IPS DF 6.9 (cell line): ENCODE data around the gene GNAI1.

ENCODE experiments used
- DNase-seq: peaks from one replicate; pipeline ENCODE4 v3.0.0-alpha.2; 2013; ENCODE audit warnings: low read depth, low spot score
- H3K27ac ChIP-seq: one replicate; pipeline ENCODE4 v1.5.1; 2013; ENCODE audit warnings: low read length, control low read depth
- H3K27me3 ChIP-seq: 2 replicates; pipeline ENCODE4 v1.6.1; 2013; ENCODE audit warnings: mild to moderate bottlenecking, low read length; ENCODE audit not compliant: control insufficient read depth, insufficient read depth
- H3K36me3 ChIP-seq: 2 replicates; pipeline ENCODE4 v1.6.1; 2013; ENCODE audit warnings: low read length; ENCODE audit not compliant: control insufficient read depth, insufficient read depth
- H3K4me1 ChIP-seq: 2 replicates; pipeline ENCODE4 v1.6.1; 2013; ENCODE audit warnings: low read length; ENCODE audit not compliant: control insufficient read depth, insufficient read depth
- H3K4me3 ChIP-seq: 2 replicates; pipeline ENCODE4 v1.5.1; 2013; ENCODE audit warnings: mild to moderate bottlenecking, low read length
- H3K9me3 ChIP-seq: 2 replicates; pipeline ENCODE4 v1.6.1; 2013; ENCODE audit warnings: low read length, inconsistent platforms; ENCODE audit not compliant: control insufficient read depth, insufficient read depth
- WGBS: extraction: QIAGEN DNeasy Blood & Tissue Kit; methylation state at CpG from one replicate; pipeline ENCODE4 v1.1.7; 2013; ENCODE audit warnings: mixed read lengths, missing lambda C conversion rate; ENCODE audit not compliant: insufficient read length, insufficient coverage; 5-methylcytosine and 5-hydroxymethylcytosine counted together

GNAI1 gene

DNA sequence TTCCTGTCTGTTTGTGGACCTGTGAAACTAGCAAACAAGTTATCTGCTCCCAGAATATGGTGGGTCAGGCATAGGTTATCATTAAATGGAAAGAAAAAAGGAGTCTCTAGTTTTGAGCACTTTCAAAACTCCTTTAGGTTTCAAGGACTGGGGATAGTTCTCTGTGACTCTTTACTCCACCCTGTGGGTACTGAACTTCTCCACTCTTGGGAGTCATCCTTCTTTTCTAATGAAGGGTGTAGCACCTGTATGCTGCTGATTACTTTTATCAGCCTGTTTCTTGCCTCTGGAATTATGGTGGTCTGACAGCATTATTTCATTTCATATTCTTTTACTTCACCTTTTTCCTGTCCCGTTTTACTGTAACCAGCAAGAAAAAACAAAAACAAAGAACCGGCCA, 6.7 kb downstream of the GNAI1 start:
- Histone ChIP-seq H3K27ac (no peak overlapping the region), H3K4me3 (no peak overlapping the region), H3K4me1 (peaks cover 2% of the 10 kb centered on the region; the same call in 1 of the 2 replicates), H3K9me3 (no peaks in the 10 kb centered on the region), H3K36me3 (no peaks in the 10 kb centered on the region), H3K27me3 (no peaks in the 10 kb centered on the region)
- DNase-seq: no peak
- WGBS: no CpG with 5 or more reads among the region's 2 CpGs

GRCh38 chr7:80142853-80143580, 8.4 kb downstream of the GNAI1 start:
- peaks cover 2% of the 10 kb centered on the region; the same call in 1 of the 2 replicates for H3K4me1 ChIP-seq

DNA sequence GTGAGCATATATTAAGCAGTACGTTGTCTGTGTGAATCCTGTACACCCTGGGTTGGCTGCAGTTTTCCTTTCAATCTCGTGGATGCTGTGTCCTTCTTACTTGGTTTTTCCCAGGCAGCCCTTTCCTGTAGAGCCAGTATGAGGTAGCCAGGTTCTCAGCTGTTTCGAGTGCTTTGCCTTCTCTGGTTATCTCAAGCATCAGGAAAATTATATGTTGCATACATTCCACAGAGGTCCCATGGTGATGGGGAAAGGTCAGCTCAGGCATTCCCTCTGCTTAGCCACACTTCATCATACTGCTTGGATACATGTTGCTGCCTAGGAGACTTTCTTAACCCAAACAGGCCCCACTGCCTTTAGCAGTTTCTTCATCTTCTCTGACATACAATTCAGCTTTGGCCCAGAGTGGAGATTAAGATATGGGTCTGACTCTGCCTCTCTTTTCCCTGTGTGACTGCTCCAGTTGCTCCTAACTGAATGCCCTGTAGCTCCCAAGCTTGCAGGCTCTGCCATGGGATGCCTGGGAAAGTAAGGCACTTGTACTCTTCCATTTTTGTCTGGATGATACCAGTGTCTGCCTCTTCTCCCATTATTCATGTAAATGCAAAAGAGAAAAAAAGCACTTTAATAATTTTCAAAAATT, 11.3 kb downstream of the GNAI1 start:
- Histone ChIP-seq H3K36me3 (no peaks in the 10 kb centered on the region), H3K4me3 (no peak overlapping the region), H3K27ac (no peak overlapping the region), H3K27me3 (no peaks in the 10 kb centered on the region), H3K9me3 (no peaks in the 10 kb centered on the region), H3K4me1 (no peaks in the 10 kb centered on the region; the same call in 1 of the 2 replicates)
- no peak for DNase-seq
- WGBS: no CpG with 5 or more reads among the region's 3 CpGs

More at GRCh38 chr7:80142853-80143580, 8.4 kb downstream of the GNAI1 start:
- no peaks in the 10 kb centered on the region for H3K36me3 ChIP-seq
- H3K4me3 ChIP-seq: no peak overlapping the region
- no peaks in the 10 kb centered on the region for H3K9me3 ChIP-seq
- no peaks in the 10 kb centered on the region for H3K27me3 ChIP-seq
- WGBS: no CpG with 5 or more reads among the region's 1 CpG
- no peak overlapping the region for H3K27ac ChIP-seq
- no peak for DNase-seq

- Histone ChIP-seq H3K27ac (no peak overlapping the region), H3K9me3 (no peaks in the 10 kb centered on the region), H3K27me3 (no peaks in the 10 kb centered on the region), H3K4me1 (peaks cover 3% of the 10 kb centered on the region), H3K4me3 (no peak overlapping the region), H3K36me3 (no peaks in the 10 kb centered on the region)
- WGBS: no CpG with 5 or more reads among the region's 4 CpGs
- DNase-seq: no peak
Measured at GRCh38 chr7:80146545-80147182, 12.0 kb downstream of the GNAI1 start.

GRCh38 chr7:80147543-80148391, 13.1 kb downstream of the GNAI1 start:
- Histone ChIP-seq H3K4me3 (no peak overlapping the region), H3K4me1 (peaks cover 3% of the 10 kb centered on the region), H3K9me3 (no peaks in the 10 kb centered on the region), H3K36me3 (no peaks in the 10 kb centered on the region), H3K27ac (no peak overlapping the region), H3K27me3 (no peaks in the 10 kb centered on the region)
- no peak for DNase-seq
- no CpG with 5 or more reads among the region's 3 CpGs for WGBS

- no peak for DNase-seq
- Histone ChIP-seq H3K4me3 (no peak overlapping the region), H3K4me1 (peaks cover 3% of the 10 kb centered on the region), H3K9me3 (no peaks in the 10 kb centered on the region), H3K27me3 (no peaks in the 10 kb centered on the region), H3K27ac (no peak overlapping the region), H3K36me3 (no peaks in the 10 kb centered on the region)
- no CpG with 5 or more reads among the region's 5 CpGs for WGBS
Measured at GRCh38 chr7:80150611-80151273, 16.1 kb downstream of the GNAI1 start.

DNA sequence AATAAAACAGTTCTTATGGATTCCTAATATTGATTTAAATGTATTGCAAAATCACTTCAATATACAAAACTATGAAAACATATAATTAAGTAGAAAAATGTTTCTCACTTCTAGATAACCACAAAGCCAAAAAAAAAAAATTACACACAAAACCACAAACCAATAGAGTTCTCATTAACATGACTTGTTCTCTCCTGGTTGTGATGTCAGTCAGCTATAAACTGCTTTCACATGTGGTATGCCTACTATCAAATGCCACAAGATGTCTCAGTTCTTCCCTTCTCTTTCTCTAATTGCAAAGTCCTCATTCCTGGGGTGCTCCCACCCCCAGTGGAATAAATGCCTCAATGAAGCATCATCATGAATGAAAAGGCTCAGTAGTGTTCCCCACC, 16.6 kb downstream of the GNAI1 start:
- Histone ChIP-seq H3K9me3 (no peaks in the 10 kb centered on the region), H3K4me1 (peaks cover 3% of the 10 kb centered on the region), H3K4me3 (no peak overlapping the region), H3K36me3 (no peaks in the 10 kb centered on the region), H3K27ac (no peak overlapping the region), H3K27me3 (no peaks in the 10 kb centered on the region)
- DNase-seq: no peak

- no peak for DNase-seq
- no CpG with 5 or more reads among the region's 1 CpG for WGBS
- Histone ChIP-seq H3K9me3 (no peaks in the 10 kb centered on the region), H3K4me1 (peaks cover 3% of the 10 kb centered on the region), H3K27ac (no peak overlapping the region), H3K4me3 (no peak overlapping the region), H3K27me3 (no peaks in the 10 kb centered on the region), H3K36me3 (no peaks in the 10 kb centered on the region)
Measured at GRCh38 chr7:80153446-80153845, 18.8 kb downstream of the GNAI1 start.

- H3K9me3 ChIP-seq: no peaks in the 10 kb centered on the region
- H3K27me3 ChIP-seq: no peaks in the 10 kb centered on the region
- no peak overlapping the region for H3K27ac ChIP-seq
- DNase-seq: no peak
- peaks cover 3% of the 10 kb centered on the region for H3K4me1 ChIP-seq
- no peaks in the 10 kb centered on the region for H3K36me3 ChIP-seq
- H3K4me3 ChIP-seq: no peak overlapping the region
Measured at GRCh38 chr7:80154656-80155333, 20.2 kb downstream of the GNAI1 start.
